Embryonic facial prominence (tissue), 1 donor: ENCODE measurements around the gene SOAT1.

Experiments
- DNase-seq: peaks from one replicate; pipeline ENCODE4 v3.0.0-alpha.2; 2016; ENCODE audit errors: extremely low spot score

SOAT1 gene

DNA sequence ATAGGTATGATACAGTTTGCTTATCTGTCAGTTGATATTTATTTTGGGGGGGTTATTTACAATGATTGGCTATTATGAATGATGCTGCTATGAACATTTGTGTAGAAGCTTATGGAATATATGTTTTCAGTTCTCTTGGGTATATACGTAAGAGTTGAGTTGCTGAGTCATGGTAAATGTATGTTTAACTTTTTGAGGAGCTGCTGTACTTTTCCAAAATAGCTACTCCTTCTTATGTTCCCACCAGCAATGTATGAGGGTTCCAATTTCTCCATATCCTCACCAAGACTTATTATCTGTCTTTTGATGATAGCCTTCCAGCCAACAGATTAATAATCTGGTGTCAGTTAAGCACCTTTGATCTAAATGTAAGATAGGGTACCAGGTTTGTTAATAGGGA is 11.9 kb downstream of the SOAT1 start:
- no peak for DNase-seq

DNA sequence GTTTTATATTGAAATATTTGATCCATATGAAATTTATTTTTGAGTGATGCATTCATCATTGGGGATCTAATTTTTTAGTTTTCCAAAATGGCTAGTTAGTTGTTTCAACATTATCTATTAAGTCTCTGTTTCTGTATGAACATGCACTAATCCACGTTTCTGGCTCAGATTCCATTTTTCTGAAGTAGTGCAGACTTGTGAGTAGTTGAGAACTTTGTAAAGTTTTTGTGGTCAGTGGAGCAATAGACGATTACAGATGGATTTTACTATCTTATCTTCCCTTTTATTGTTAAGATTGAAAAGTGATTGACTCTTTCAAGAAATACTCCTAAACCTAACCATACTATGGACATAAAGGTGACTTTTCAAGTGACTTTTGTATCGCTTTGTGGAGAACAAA is 16.7 kb downstream of the SOAT1 start:
- DNase-seq: no peak

DNA sequence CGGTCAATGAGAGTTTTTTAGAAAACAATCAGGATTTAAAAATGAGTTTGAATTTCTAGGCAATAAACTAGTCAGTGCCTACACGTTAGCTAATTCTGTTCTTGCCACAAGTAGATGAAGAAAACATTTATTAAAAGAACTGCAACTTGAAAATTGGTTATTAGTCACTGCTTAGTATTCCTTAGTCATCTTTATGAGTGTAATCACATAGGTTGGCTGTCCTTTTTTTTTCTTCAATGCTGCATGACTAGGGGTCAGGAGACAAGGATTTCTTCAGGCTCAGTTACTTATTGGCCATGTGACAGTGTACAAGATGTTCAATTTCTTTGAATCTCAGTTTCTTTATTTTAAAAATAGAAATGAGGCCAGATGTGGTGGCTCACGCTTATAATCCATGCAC is 17.1 kb downstream of the SOAT1 start:
- no peak for DNase-seq

DNA sequence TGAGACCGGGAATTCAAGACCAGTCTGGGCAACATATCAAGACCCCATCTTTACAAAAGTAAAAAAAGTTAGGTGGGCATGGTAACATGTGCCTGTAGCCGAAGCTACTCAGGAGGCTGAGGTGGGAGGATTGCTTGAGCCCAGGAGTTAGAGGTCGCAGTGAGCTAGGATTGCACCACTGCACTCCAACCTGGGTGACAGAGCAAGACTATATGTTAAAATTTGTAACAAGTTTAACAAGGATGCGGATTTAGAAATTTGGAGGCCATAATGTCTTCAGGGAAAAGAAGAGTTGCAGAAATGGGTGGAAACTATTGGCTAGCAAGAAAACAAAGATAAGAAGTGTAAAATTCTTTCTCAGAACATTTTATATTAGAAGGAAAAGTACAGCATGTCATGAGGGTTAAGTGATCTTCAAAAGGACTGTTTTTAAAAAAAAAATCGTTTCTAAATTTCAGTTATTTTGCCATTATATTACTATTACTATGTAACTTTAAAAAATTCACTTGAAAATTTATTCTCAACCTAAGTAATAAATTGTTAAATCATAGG is 17.6 kb downstream of the SOAT1 start:
- DNase-seq: no peak

DNA sequence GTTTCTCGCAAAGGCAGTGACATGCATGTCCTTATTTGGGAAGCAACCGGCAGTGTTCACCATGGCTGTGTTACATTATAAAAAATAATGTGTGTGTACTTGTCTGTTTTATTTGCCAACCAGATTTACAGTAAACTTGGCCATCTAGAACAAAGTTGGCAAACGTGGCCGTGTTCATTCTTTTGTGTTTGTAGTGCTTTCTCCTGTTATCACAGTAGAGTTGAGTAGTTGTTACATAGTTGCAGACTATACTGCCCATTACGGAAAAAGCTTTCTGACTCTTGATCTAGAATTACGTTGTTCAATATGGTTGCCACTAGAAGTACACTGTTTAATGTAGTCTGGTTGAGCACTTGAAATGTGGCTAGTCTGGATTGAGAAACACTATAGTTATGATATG is 19.4 kb downstream of the SOAT1 start:
- DNase-seq: no peak

DNA sequence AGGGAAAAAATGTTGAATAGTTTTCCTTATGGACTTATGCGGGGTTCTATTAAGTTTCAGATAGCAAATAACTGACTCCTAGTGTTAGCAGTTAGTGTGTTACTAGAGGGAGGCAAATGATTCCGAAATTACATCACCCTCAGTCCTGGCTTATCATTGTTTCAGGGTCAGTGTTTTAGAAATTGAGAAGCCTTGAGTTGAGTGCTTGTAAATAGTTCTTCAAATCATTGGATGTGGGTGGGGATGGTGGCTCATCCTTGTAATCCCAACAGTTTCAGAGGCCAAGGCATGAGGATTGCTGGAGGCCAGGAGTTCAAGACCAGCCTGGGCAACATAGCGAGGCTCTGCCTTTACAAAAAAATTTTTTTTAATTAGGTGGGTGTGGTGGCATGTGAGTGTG is 21.3 kb downstream of the SOAT1 start:
- no peak for DNase-seq

DNA sequence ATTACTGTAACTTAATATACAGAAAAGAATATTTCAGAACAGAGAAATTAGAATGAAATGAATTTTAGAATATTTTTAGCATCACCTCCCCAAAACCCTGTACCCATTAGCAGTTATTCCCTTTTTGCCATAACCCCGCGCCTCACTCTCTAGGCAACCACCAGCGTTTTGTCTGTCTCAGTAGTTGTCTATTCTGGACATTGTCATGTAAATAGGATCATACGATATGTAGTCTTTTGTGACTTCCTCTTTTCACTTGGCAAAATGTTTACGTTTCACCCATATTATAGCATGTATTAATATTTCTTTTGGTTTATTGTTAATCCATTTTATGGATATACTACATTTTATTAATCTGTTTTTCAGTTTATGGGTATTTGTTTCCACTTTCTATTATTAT is 24.9 kb downstream of the SOAT1 start:
- no peak for DNase-seq

DNA sequence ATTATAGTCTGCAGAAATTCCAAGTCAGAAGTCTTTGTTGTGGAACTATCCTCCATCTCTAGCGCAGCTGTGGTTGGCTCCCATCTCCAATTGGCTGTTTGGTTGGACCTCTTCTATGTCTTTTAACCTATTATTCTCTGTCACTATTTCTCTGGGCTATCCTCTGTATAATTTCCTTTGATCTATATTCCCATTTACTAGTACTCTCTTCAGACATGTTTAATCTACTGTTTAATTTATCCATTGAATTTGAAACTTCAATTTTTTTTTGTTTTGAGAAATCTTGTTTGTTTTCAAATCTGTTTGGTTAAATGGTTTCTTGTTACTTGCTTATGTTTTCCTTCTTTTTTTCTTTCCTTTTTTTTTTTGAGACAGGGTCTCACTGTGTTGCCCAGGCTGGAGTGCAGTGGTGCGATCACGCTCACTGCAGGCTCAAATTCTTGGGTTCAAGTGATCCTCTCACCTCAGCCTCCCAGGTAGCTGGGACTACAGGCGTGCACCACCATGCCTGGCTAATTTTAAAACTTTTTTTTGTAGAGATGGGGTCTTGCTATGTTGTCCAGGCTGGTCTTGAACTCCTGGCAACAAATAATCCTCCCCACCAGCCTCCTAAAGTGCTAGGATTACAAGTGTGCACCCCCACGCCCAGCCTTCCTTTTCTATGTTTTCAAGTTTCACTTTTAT is 28.1 kb downstream of the SOAT1 start:
- no peak for DNase-seq

DNA sequence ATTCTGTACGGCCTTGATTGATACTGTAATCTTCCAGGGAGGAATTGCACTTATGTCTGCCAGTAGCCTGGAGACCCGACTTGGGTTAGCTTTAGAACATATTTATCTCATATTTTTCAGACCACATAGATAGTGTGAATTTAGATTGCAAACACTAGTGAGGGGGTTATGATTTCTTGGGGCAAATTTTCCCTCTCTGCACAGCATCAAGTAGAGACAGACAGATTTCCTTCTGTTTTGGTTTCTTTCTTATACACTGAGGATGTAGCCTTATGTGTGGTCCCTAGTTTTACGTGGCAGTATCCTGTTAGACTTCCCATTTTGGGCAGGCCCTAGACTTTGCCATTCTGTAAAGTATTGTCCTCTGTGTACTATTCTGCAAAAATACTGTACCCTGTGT is 29.0 kb downstream of the SOAT1 start:
- no peak for DNase-seq

DNA sequence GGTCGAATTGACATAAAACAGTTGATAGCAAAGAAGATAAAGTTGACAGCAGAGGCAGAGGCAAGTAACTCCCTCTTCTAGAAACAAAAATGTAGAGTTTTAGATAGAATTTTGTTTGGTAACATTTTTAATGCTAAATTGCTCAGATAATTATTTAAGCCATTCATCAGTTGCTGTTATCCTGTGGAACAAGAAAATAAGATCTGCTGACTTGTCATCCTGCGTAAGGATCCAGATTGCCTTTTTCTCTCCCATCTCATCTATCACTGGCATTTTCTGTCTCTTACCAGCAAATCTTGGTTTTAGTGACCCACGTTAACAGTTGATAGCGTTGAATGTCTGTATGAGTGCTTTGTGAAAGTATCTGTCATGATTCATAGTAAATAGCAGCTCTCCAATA is 29.8 kb downstream of the SOAT1 start:
- no peak for DNase-seq

DNA sequence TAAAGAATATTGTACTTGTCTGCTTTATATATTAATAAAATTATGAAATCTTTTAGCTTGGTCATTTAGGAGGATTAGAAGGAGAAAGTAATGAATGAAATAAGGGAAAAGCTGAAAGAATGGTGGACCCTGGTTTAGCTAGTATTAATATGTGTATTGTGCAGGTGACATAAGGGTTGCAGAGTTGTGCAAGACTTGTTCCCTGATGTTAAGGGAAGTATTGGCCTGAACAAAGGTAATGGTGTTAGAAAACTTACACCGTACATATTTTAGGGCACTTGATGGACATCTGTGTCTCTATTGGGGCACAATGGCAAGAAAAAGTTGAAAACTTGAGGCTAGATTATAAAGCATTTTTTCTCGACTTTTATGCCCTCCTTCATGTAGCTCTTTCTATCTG is 32.2 kb downstream of the SOAT1 start:
- no peak for DNase-seq

DNA sequence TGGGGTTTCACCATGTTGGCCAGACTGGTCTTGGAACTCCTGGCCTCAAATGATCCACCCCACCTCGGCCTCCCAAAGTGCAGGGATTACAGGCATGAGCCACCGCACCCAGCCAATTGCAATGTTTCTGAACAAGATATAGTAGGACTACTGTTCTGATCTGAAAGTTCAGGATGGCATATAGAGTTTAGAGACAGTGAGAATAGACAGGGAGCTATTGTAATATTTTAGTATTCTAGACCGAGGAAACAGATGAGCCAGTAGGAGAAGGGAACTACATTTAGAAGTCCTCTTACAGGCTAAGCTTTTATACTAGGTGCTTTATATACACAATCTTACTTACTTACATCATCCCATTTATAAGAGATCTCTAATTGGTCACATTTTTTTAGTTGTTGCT is 33.1 kb downstream of the SOAT1 start:
- no peak for DNase-seq

DNA sequence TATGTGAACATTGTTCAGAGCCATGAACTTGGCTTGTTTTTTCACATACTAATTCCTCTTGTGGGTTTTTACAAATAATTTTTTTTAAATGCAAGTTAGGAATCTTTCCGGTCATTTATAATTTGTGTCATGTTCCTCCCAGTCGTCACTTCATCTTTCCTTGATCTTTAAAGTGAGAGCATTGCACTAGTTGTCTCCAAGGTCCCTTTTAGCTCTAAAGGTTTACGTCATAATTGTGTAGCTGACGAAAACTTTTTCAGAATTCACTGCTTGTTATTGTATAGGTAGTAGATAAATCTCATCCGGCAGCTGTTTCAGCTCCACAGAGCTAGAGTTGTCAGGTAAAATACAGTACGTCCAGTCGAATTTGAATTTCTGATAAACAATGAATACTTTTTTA is 33.6 kb downstream of the SOAT1 start:
- no peak for DNase-seq

DNA sequence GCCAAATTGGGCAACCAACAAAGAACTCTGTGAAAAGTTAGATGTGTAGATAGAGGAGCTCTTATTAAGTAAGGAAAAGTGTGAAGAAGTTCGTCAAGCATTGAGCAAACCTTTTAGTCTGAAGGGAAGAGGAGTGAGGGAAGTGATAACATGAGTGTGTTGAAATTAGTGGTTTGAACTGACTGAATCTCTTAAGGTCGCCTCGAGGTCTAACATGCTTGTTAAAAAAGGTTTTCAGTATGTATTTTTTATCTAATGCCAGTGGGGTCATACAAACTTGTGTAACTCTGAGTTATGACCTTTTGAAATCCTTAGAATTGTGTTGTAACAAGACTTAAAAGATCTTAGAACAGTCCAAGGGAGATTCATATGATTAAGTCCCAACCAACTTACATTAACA is 34.1 kb downstream of the SOAT1 start:
- DNase-seq: no peak

DNA sequence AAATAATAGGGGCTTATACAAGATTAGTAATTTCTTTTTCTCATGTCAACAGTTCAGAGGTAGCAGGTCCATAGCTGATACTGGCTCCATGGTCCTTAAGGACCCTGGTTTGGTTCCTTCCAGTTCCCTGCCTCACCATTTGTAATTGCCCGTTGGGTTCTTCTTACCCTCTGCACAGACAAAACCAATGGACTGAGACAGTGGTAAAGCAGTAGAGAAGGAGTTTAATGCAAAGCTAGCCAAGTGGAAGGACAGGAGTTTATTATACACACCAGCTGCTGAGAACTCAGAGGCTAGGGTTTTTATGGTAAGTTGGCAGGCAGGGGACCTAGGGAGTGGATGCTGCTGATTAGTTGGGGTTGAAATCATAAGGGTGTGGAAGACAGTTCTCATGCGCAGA is 36.3 kb downstream of the SOAT1 start:
- DNase-seq: no peak

DNA sequence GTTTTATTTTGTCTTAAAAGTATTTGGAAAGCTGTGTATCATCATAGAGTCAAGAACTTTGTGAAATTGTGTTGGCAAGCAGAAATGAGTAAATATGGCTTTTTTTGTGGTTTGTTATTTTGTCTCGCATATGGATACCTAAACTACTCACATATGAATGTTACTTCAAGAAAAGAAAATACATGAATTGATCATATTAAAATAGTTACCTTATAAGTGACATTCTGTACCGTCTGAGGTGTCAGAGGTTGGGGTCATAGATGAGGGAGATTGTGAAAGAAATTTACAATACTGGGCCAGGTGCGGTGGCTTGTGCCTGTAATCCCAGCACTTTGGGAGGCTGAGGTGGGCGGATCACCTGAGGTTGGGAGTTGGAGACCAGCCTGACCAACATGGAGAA is 40.8 kb downstream of the SOAT1 start:
- no peak for DNase-seq

DNA sequence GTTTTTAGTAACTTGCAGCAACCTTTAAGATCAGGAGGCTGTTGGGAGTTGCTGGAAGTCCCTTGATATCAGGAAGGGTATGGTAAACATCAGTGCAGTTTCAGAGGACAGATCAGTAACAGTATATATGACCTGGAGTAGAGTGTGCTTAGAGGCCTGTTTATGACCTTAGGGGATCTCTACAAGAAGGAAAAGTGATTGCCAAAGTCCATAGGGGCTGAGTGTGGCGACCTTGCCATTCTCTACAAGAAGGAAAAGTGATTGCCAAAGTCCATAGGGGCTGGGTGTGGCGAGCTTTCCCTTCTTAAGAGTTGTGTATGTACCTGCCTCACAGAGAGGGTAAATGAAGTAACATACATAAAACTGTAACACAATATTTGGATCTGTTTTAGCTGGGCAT is 43.7 kb downstream of the SOAT1 start:
- DNase-seq: no peak

DNA sequence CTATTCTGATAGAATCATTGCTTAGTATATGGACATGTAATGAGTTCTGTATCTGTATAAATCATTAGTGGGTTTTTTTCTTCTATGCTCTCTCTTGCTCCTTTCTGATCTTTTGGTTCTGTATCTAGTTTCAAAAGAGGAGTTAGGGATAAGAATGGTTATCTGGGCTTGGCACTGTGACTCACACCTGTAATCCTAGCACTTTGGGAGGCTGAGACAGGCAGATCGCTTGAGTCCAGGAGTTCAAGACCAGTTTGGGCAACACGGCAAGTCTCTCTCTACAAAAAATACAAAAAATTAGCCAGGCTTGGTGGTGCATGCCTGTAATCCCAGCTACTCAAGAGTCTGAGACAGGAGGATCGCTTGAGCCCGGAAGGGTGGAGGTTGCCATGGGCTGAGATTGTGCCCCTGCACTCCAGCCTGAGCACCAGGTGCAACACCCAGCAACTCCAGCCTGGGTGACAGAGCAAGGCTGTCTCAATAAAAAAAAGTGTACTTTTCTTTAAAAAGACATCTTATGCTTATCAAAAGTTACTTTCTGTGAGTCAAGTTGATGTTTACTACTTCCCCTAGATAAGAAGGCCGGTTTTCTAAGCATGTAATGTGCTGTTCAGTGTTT is 44.5 kb downstream of the SOAT1 start:
- no peak for DNase-seq

DNA sequence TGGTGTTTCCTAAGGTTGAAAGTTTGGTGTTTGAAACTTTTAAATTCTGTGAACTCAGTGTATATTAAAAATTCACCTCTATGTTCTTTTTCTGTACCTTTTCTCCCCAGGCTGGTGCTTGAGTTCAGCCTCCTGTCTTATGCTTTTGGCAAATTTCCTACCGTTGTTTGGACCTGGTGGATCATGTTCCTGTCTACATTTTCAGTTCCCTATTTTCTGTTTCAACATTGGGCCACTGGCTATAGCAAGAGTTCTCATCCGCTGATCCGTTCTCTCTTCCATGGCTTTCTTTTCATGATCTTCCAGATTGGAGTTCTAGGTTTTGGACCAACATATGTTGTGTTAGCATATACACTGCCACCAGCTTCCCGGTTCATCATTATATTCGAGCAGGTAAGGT is 47.3 kb downstream of the SOAT1 start:
- no peak for DNase-seq

DNA sequence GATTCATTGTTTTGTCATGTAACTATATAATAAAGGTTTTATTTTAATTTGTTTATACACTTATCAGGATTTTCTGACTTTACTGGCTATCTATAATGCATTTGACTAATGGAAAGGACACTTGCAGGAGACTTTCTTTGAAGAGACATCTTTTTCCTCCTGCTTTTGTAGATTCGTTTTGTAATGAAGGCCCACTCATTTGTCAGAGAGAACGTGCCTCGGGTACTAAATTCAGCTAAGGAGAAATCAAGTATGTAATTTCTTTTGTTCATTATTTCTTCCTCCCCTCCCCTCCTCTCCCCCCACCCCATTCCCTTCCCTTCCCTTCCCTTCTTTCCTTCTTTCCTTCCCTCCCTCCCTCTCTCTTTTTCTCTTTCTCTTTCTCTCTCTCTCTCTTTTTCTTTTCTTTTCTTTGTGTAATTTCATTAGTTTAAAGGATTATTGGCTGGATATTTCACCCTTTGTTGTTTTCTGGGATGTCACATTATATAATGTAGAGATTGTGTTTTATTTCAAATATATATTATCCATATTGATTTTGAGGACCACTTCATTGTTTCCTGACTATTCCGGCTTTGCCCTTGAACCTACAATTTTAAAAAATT is 48.4 kb downstream of the SOAT1 start:
- DNase-seq: no peak

DNA sequence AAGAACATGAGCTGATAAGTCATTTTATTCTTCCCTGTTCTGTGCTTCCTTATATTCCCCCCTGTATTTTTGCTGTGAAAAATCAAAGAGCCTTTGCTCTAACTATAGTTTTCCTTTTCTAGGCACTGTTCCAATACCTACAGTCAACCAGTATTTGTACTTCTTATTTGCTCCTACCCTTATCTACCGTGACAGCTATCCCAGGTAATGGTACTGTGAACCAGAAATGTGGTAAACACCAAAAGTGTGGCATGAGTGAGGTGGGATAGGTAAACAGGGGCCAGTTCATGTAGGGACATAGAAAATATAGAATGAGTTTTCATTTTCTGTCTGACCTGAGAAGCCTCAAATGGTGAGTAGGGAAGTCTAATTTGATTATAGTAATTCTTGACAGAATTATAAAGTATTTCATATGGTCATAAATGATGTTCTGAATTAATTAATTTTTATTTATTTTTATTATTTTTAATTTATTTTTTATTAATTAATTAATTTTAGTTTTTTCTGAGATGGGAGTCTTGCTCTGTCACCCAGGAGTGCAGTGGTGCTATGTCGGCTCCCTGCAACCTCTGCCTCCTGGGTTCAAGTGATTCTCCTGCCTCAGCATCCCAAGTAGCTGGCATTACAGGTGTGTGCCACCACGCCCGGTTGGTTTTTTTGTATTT is 49.3 kb downstream of the SOAT1 start:
- DNase-seq: no peak

DNA sequence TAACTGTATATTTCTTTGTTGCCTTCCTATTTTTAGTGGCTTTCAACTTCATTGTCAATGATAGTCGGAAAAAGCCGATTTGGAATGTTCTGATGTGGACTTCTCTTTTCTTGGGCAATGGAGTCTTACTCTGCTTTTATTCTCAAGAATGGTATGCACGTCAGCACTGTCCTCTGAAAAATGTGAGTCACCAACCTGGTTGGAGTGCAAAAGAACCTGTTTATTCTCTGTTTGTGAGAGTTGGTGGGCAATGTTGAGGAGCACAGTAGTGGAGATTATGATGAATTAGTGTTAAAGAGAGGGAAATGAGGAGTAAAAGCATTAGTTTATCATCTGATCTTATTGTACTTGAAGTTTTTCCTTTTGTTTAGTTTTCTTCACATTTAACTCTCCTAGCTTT is 57.7 kb downstream of the SOAT1 start:
- DNase-seq: no peak

DNA sequence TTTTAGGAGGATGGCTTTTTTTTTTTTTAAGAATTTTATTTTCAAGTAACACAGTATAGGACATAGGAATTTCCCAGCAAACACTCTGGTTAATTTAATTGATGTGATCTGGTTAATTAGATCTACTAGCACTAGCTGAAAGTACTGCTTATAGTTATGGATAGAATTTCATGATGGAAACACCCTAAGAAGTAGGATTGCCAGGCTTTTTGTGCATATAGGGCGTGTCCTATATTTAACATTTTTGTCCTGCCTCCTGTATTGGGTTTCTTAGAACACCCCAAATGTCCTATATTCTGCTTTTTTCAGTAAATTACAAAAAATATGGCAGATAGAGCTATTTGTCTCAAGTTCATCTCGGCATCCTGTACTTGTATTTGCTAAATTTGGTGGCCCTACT is 58.6 kb downstream of the SOAT1 start:
- DNase-seq: no peak
